Measurements from ENCODE around the gene TIMM17A.
"Not testable (repeated sequence)": the region's sequence is repeated elsewhere in the genome, so short reads cannot be mapped to it uniquely, and the experiment has no call there.

Gene TIMM17A

DNA sequence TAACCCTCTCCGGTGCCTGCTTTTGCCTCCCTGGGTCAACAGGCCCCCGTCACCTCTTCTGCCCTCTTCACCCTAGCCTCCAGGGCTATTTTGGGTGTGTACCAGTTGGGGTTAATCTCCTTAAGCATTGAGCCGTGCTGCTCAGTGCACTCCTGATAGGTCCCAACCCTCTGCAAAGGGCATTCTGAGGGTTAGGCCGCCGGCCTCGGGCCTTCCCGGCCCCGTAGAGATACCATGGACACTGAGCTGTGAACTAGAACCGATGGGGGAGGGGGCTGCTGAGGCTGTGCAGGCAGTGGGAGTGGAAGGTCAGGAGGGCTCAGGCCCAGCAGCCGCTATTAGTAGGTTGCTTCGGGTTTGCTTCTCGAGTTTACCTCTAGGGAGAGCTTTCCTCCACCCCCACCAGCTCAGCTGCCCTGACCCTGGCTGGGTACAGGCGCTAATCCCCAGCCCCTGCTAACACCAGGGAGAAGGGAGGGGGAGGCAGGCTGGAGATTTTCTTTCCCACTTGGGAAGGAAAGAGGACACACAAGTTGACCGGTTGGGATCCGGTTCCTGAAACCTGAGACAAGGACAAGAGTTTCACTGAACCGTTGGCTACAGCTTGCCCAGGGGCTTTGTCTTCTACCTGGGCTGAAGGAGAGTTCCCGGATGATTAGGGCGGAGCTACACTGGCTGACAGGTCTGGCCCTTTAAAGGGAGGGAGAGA is 13.7 kb upstream of the TIMM17A start:
- no peak for DNase-seq

DNA sequence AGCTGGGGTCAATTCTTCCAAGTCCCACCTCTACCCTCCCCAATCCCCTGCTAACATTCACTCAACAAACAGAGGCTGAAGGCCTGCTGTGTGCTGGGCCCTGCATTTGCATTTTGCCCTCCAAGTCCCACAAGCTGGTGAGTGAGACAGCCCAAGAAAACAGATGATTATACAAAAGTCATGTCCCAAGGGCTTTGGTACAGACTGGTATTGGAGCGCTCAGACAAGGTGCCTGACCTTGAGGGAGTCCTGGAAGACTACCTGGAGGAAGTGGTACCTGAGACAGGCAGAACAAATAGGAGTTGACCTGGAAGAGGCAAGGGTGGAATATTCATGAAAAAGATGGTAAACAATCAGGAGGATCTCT is 13.2 kb upstream of the TIMM17A start:
- DNase-seq, result no peak

GRCh38 chr1:201944002-201944401 is 11.3 kb upstream of the TIMM17A start:
- no peak for DNase-seq

DNA sequence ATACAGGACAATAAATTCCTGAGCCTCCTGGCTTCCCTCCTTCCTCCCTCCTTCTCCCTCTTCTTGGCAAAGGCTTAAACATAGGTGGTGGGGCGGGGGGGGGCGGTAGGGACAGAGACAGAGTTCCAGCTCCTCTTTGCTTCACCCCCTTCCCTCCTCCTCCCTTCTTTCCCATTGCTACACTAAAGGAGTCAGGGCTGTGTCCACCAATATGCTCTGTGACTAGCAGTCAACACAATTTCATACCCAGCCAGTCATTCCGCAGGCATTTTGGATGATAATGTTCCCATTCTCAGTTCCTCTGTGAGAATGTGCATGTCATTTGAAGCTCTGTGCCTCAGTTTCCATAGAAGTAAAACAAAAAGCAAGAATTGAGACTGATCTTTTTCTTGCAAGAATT is 10.7 kb upstream of the TIMM17A start:
- no peak for DNase-seq

GRCh38 chr1:201945157-201945556 is 10.1 kb upstream of the TIMM17A start:
- no peak for DNase-seq

GRCh38 chr1:201945863-201946223 is 9.5 kb upstream of the TIMM17A start:
- DNase-seq, result no peak

- DNase-seq, result peak; percentile 4
These were observed 8.9 kb upstream of the TIMM17A start, which contains the start of gene LMOD1 for GRCh38 chr1:201946224-201946908. Gene LMOD1, minus strand, starts transcription at chr1:201946548. Its CDS starts 208 bp downstream, at chr1:201946340.

- no peak for DNase-seq
These were observed 7.7 kb upstream of the TIMM17A start for GRCh38 chr1:201947697-201948008.

DNA sequence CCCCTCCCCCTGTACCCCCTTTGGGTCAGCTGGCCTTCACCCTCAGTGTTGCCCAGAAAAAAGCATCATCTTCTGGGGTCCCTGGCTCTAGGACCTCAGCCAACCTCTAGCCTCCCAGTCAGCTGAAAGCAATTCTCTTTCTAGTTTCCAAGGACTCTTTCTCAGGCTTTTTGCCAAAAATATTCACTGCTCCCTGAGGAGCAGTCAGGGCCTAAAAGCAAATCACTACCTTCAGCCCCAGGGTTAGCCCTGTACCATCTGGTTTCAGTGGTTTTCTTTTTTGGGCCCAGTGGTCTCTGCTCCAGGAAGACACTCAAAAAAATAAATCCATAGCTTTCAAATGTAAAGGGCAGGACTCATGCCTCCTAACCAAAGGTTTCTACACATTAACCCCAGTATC is 5.8 kb upstream of the TIMM17A start:
- no peak for DNase-seq

- no peak for DNase-seq
These were observed 867 bp upstream of the TIMM17A start for GRCh38 chr1:201954263-201955008.

- peak; percentile 45 for DNase-seq
These were observed 433 bp downstream of the TIMM17A start for GRCh38 chr1:201955729-201956143.

GRCh38 chr1:201958348-201958747 is 3.0 kb downstream of the TIMM17A start:
- DNase-seq, result no peak

- DNase-seq, result not testable (repeated sequence)
These were observed 7.1 kb downstream of the TIMM17A start for GRCh38 chr1:201962382-201962781.

DNA sequence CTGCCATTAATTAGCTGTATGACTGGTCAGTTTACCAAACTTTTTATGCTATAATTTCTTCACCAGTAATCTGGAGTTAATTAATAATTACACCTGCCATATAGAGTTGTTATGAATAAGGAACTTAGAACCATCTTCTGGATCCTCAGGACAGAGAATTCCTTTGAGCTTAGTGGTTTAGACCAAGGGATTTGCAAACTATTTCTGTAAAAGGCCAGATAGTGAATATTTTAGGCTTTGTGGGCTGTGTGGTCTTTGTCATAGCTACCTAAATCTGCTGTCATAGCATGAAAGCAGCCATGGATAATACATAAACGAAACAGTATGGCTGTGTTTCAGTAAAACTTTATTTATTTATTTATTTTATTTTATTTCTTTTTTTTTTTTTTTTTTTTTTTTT is 9.0 kb downstream of the TIMM17A start:
- no peak for DNase-seq

DNA sequence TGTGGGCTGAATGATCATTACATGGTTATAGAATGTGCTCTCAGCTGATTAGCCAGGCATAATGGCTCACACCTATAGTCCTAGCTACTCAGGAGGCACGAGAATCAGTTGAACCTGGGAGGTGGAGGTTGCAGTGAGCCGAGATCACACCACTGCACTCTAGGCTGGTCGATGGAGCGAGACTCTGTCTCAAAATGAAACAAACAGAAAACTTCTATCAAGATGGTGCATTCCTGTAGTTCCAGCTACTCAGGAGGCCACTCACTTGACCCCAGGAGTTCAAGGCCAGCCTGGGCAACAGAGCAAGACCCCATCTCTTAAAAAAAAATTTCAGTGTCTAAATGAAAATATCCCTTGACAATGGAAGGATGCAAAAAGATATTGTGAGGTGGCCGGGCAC is 10.9 kb downstream of the TIMM17A start:
- DNase-seq, result no peak

DNA sequence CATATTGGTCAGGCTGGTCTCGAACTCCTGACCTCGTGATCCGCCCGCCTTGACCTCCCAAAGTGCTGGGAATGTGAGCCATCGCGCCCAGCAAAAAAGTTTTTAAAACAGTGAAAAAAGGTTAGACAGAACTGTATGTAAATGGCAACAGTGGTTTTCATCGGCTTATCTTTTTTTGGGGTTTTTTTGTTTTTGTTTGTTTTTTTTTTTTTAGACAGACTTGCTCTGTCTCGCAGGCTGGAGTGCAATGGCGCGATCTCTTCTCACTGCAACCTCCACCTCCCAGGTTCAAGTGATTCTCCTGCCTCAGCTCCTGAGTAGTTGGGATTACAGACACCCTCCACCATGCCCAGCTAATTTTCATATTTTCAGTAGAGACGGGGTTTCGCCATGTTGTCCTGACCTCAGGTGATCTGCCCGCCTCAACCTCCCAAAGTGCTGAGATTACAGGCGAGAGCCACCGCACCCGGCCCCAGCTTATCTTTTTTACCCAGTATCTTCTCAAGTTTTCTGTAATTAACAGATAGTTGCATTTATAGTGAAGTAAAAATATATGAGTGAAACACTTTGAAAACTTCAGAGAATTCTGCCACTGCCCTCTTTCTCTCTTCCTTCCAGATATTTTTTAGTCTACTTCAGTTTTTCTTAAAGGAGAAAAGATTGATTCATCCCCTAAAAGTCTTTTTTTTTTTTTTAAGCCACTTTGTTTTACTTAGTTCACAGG is 13.1 kb downstream of the TIMM17A start:
- DNase-seq, result no peak

GRCh38 chr1:201970334-201971159 is 15.2 kb downstream of the TIMM17A start:
- no peak for DNase-seq

DNA sequence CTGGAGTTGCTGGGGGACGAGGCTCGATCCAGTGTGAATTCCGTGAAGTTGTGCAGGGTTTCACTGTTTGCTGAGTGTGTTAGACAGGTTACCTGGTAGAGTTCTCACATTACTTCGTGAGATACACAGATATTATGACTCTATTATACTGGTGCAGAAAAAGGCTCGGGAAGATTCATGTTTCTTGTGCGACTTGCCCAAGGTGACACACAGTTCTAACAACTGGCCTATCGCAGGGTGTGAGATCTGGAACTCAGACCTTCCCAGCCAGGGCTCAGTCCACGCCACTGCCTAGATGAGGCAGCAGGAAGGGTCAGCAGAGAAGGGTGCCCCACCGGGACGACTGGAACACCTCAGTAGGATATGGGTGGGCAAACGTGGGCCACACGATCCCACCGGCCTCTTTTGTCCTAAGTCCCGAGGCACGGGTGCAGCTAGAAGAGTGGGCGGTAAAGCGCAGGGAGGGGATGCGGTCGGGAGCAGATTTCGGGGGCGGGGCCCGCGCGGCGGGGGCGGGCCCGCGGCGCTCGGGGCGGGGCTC is 26.8 kb downstream of the TIMM17A start:
- peak; percentile 79 for DNase-seq

- DNase-seq, result peak; percentile 87
These were observed 27.5 kb downstream of the TIMM17A start, which contains the start of gene RNPEP for GRCh38 chr1:201982623-201983379. Gene RNPEP, plus strand, starts transcription at chr1:201982648. Its CDS starts 19 bp downstream, at chr1:201982667.

DNA sequence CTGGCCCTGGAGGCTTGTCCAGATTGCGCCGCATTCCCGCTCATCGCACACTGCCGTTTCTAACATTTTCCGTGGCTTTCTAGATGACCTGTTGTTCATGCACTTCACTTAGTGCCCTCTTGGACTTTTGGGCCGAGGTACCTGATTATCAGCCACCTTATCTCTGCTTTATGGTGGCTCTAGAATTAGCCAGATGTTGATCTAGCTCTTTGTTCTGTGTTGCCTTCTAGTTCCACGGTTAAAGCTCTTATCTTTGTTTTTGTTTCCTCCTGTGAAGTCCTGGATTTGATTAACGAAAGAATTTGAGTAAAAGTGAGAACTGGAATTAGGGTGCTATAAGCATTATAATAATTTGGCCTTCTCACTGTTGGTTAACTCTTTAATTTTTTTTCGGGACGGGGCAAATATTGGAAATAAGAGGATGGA is 28.1 kb downstream of the TIMM17A start:
- DNase-seq, result no peak

GRCh38 chr1:201984446-201984845 is 29.1 kb downstream of the TIMM17A start:
- DNase-seq, result no peak

Data from inflammatory macrophage treated with lipopolysaccharide for 4 hours (primary cell).